ENCODE measurements around the gene KLRK1. TPM values are rescaled to one million over a fixed set of nuclear protein-coding genes. Genes with fewer than 3 reads are reported as not detected.
"Not testable (repeated sequence)": the region's sequence is repeated elsewhere in the genome, so short reads cannot be mapped to it uniquely, and the experiment has no call there.

KLRK1 gene
- total RNA-seq, 1 donor from 2014 or later, result not detected

DNA sequence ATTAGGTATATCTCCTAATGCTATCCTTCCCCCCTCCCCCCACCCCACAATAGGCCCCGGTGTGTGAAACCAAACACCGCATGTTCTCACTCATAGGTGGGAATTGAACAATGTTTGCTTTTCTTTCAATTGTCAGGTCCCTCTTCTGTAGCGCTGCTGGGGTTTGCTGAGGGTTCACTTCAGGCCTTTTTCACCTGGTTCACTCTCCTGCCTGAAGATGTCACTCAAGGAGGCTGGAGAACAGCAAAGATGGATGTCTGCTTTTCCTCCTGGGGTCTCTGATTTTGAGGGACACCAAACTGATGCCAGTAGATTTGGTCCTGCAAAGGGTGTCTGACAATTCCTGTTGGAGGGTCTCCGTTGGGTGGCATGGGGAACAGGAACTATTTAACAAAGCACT lies 35.8 kb downstream of the KLRK1 start:
- H3K4me3 Mint-ChIP-seq (ENCODE audit: low read depth), result no peak overlapping the region
- peaks cover 31% of the 10 kb centered on the region for H3K9me3 Mint-ChIP-seq (ENCODE audit: low read depth)
- peaks cover 11% of the 10 kb centered on the region for H3K36me3 Mint-ChIP-seq (ENCODE audit: insufficient read depth)
- H3K27me3 Mint-ChIP-seq, result no peaks in the 10 kb centered on the region
- peak overlapping the region; percentile 38 for H3K27ac Mint-ChIP-seq
- TF ChIP-seq CTCF (IDR thresholded peaks at IDR 0.05; ENCODE audit: unreplicated experiment), result no peak
- DNase-seq (ENCODE audit: low spot score, unreplicated experiment), result no peak
- peaks cover 14% of the 10 kb centered on the region for H3K4me1 Mint-ChIP-seq (ENCODE audit: low read depth)

DNA sequence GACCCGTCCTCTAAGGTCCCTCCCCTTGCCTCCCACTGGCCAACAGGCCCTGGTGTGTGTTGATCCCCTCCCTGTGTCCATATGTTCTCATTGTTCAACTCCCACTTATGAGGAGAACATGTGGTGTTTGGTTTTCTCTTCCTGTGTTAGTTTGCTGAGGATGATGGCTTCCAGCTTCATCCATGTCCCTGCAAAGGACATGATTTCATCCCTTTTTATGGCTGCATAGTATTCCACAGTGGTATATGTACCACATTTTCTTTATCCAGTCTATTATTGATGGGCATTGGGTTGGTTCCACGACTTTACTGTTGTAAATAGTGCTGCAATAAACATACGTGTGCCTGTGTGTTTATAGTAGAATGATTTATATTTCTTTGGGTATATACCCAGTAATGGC lies 38.4 kb downstream of the KLRK1 start:
- H3K27me3 Mint-ChIP-seq; H3K4me3 Mint-ChIP-seq (ENCODE audit: low read depth); H3K4me1 Mint-ChIP-seq (ENCODE audit: low read depth); H3K27ac Mint-ChIP-seq; DNase-seq (ENCODE audit: low spot score, unreplicated experiment): not testable (repeated sequence)
- H3K36me3 Mint-ChIP-seq (ENCODE audit: insufficient read depth), result peaks cover 10% of the 10 kb centered on the region
- peaks cover 39% of the 10 kb centered on the region for H3K9me3 Mint-ChIP-seq (ENCODE audit: low read depth)

DNA sequence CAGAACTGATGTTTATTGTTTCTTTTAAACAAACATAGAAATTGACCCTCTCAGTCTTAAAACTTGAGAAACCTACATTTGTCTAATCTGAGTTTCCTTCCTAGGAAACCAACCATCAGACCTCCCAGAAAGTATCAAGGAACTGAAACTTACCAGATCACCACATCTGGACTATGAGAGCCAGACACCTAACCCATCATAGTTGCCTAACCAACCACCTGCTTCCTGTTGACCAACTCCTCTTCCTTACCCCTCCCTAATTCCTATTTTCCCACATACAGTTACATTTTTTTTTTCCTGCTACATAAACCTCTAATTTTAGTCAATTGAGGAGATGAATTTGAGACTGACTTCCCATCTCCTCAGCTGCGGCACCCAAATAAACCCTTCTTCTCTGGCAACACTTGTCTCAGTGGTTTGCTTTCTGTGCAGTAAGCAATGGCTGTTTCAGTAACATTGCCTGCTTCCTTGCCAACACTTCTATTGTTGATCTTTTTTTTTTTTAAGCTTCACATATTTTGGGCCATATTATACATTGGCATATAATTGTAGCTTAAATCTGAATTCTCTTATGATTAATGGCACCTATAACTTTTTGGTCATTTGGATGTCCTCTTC lies 47.8 kb downstream of the KLRK1 start:
- no peaks in the 10 kb centered on the region for H3K4me1 Mint-ChIP-seq (ENCODE audit: low read depth)
- peaks cover 7% of the 10 kb centered on the region for H3K27me3 Mint-ChIP-seq
- peaks cover 14% of the 10 kb centered on the region for H3K9me3 Mint-ChIP-seq (ENCODE audit: low read depth)
- no peak overlapping the region for H3K4me3 Mint-ChIP-seq (ENCODE audit: low read depth)
- no peak overlapping the region for H3K27ac Mint-ChIP-seq
- TF ChIP-seq CTCF (IDR thresholded peaks at IDR 0.05; ENCODE audit: unreplicated experiment), result no peak
- no peak for DNase-seq (ENCODE audit: low spot score, unreplicated experiment)
- H3K36me3 Mint-ChIP-seq (ENCODE audit: insufficient read depth), result peaks cover 2% of the 10 kb centered on the region

- DNase-seq (ENCODE audit: low spot score, unreplicated experiment); H3K27ac Mint-ChIP-seq; H3K4me1 Mint-ChIP-seq (ENCODE audit: low read depth); H3K27me3 Mint-ChIP-seq; H3K4me3 Mint-ChIP-seq (ENCODE audit: low read depth); H3K36me3 Mint-ChIP-seq (ENCODE audit: insufficient read depth): not testable (repeated sequence)
- H3K9me3 Mint-ChIP-seq (ENCODE audit: low read depth), result peaks cover 11% of the 10 kb centered on the region
Measured at GRCh38 chr12:10340946-10341345, 48.9 kb downstream of the KLRK1 start.

- peaks cover 7% of the 10 kb centered on the region for H3K27me3 Mint-ChIP-seq
- no peak overlapping the region for H3K27ac Mint-ChIP-seq
Measured at GRCh38 chr12:10339053-10339840, 50.6 kb downstream of the KLRK1 start.

GRCh38 chr12:10338470-10338869 lies 51.4 kb downstream of the KLRK1 start:
- H3K4me1 Mint-ChIP-seq (ENCODE audit: low read depth); DNase-seq (ENCODE audit: low spot score, unreplicated experiment); H3K27ac Mint-ChIP-seq; H3K4me3 Mint-ChIP-seq (ENCODE audit: low read depth); H3K9me3 Mint-ChIP-seq (ENCODE audit: low read depth); H3K27me3 Mint-ChIP-seq; H3K36me3 Mint-ChIP-seq (ENCODE audit: insufficient read depth): not testable (repeated sequence)

More at GRCh38 chr12:10339053-10339840, 50.6 kb downstream of the KLRK1 start:
- H3K9me3 Mint-ChIP-seq (ENCODE audit: low read depth), result peaks cover 11% of the 10 kb centered on the region
- no peak for DNase-seq (ENCODE audit: low spot score, unreplicated experiment)
- no peak for TF ChIP-seq CTCF (IDR thresholded peaks at IDR 0.05; ENCODE audit: unreplicated experiment)
- peaks cover 4% of the 10 kb centered on the region for H3K4me1 Mint-ChIP-seq (ENCODE audit: low read depth)
- H3K4me3 Mint-ChIP-seq (ENCODE audit: low read depth), result no peak overlapping the region
- H3K36me3 Mint-ChIP-seq (ENCODE audit: insufficient read depth), result peaks cover 2% of the 10 kb centered on the region

GRCh38 chr12:10336196-10336595 lies 53.6 kb downstream of the KLRK1 start:
- H3K4me1 Mint-ChIP-seq (ENCODE audit: low read depth); H3K27ac Mint-ChIP-seq; H3K36me3 Mint-ChIP-seq (ENCODE audit: insufficient read depth); DNase-seq (ENCODE audit: low spot score, unreplicated experiment); H3K9me3 Mint-ChIP-seq (ENCODE audit: low read depth); H3K27me3 Mint-ChIP-seq: not testable (repeated sequence)
- peak overlapping the region; percentile 12 for H3K4me3 Mint-ChIP-seq (ENCODE audit: low read depth)

Data from progenitor cell of endocrine pancreas (in vitro differentiated cells).